A172 (cell line): ENCODE results near the gene ULK1. TPM values are rescaled to one million over a fixed set of nuclear protein-coding genes. Genes with fewer than 3 reads are reported as not detected.
A peak's percentile ranks its signal among the peaks of the same experiment; 100 is the strongest.
"Not testable (repeated sequence)": the region's sequence is repeated elsewhere in the genome, so short reads cannot be mapped to it uniquely, and the experiment has no call there.

Experiments
- DNase-seq: peaks from one replicate; pipeline ENCODE4 v3.0.0-alpha.2; 2015; ENCODE audit warnings: low spot score
- total RNA-seq: library from RNA; depleted of rRNA; stranded (reverse); fragments of >200 nt; shearing (Covaris generic); gene quantifications from 2 replicates; pipeline ENCODE4 v1.2.3, GENCODE V29; 2014

ULK1 gene
- total RNA-seq, 1 experiment from 2014 or later = 8.0 TPM

DNA sequence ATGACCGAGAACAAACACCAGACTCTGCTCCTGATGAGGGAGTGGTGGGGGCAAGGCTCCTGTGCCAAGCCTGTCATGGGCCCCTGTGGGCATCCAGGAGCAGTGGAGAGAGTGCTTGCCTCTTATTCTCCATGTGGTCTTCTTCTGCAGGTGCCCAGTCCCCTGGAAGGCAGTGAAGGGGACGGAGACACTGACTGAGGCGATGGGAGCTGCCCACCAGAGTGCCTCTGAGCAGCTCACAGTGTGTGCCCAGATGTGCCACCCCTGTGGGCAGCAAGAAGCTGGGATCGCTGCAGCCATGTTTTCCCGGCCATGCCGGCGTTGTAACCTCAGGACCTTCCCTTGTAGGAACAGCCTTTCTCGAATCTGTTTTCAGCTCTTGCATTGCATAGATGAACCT, 49.0 kb downstream of the ULK1 start:
- DNase-seq = no peak

DNA sequence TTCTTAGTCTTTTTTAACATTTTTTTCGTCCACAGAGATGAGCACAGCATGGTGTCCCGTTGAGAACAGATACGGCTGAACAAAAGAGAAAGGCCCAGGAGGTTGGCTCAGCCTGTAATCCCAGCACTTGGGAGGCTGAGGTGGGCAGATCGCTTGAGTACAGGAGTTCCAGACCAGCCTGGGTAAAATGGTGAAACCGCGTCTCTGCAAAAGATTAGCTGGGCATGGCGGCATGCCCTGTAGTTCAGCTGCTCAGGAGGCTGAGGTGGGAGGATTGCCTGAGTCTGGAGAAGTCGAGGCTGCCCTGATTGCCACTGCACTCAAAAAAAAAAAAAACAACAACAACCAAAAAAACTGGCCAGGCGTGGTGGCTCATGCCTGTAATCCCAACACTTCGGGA, 49.5 kb downstream of the ULK1 start:
- no peak for DNase-seq

DNA sequence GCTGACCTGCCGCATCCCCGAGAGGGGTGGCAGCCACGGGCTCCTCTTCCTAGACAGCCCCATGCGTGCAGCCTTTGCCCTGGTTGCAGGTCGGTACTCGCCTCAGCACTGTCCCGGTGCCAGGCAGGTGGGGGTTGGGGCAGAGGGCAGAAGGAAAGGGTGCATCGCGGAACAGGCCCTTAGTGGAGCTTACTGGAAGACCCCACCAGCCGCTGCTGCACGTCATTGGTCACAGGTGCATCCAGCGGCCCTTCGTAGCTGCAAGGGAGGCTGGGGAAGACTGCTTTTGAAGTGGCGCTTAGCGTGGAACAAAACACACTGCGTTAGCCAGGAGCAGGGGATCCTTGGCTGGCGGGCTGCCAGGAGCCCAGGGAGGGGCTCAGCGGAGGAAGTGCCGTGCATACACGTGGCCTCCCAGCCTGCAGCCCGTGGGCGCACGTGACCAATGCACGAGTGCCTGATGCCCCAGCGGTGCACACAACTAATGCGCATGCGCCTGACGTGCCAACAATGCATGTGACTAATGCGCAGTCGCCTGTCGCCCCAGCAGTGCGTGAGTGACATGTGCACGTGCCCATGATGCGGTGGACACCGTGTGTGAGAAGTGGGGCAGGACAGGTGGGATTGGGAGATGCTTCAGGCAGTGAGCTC, 50.3 kb downstream of the ULK1 start:
- no peak for DNase-seq

GRCh38 chr12:131946757-131947156, 52.3 kb downstream of the ULK1 start:
- DNase-seq = no peak

- no peak for DNase-seq
These were observed 53.1 kb downstream of the ULK1 start for GRCh38 chr12:131947482-131948027.

GRCh38 chr12:131948166-131948712, 53.8 kb downstream of the ULK1 start:
- DNase-seq = no peak

DNA sequence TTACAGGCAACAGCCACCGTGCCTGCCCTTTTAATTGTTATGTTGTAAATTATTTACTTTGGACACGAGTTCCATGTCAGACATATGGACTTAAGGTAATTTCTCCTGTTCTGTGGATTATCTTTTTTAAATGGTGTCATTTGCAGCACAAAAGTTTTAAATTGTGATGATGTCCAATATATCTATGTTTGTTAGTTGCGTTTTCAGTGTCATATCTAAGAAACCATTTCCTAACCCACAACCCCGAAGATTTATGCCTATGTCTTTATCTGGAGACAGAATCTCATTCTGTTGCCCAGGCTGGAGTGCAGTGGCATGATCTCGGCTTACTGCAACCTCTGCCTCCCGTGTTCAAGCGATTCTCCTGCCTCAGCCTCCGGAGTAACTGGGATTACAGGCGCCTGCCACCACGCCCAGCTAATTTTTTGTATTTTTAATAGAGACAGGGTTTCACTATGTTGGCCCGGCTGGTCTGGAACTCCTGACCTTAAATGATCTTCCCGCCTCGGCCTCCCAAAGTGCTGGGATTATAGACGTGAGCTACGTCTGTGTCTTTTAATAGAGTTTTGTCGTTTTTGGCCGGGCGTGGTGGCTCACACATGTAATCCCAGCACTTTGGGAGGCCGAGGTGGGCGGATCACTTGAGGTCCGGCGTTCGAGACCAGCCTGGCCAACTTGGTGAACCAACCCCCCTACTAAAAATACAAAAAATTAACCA, 54.5 kb downstream of the ULK1 start:
- not testable (repeated sequence) for DNase-seq

- peak; percentile 79 for DNase-seq
These were observed 55.2 kb downstream of the ULK1 start, which contains the start of gene EP400 for GRCh38 chr12:131949431-131950181. TSS of gene EP400 (plus strand) at chr12:131949942. CDS start at chr12:131960620, 10,678 bp downstream.

GRCh38 chr12:131950182-131950913, 55.9 kb downstream of the ULK1 start:
- no peak for DNase-seq

- DNase-seq = not testable (repeated sequence)
These were observed 59.4 kb downstream of the ULK1 start for GRCh38 chr12:131953810-131954209.

GRCh38 chr12:131954460-131954859, 60.0 kb downstream of the ULK1 start:
- DNase-seq = not testable (repeated sequence)

- no peak for DNase-seq
These were observed 64.7 kb downstream of the ULK1 start for GRCh38 chr12:131959116-131959515.

GRCh38 chr12:131959641-131960589, 65.5 kb downstream of the ULK1 start:
- no peak for DNase-seq

- not testable (repeated sequence) for DNase-seq
These were observed 66.3 kb downstream of the ULK1 start for GRCh38 chr12:131960590-131961325.

- not testable (repeated sequence) for DNase-seq
These were observed 66.9 kb downstream of the ULK1 start for GRCh38 chr12:131961328-131961727.

GRCh38 chr12:131962069-131962468, 67.6 kb downstream of the ULK1 start:
- no peak for DNase-seq

DNA sequence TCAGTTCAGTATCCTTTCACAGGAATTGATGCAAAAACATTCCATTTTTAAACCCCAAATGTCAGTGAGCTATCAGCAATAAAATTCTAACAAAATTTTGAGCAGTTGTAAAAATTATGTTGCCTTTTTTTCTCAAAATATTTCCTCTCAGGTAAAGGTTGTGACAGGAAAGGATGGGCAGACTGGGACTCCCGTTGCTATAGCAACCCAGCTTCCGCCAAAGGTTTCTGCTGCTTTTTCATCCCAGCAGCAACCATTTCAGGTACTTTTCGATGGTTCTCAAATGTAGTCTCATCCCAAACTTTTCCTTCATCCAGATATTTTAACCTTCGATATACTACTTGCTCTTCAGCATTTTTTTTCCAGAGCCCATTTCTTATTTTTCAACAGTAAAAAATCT, 69.0 kb downstream of the ULK1 start:
- no peak for DNase-seq

DNA sequence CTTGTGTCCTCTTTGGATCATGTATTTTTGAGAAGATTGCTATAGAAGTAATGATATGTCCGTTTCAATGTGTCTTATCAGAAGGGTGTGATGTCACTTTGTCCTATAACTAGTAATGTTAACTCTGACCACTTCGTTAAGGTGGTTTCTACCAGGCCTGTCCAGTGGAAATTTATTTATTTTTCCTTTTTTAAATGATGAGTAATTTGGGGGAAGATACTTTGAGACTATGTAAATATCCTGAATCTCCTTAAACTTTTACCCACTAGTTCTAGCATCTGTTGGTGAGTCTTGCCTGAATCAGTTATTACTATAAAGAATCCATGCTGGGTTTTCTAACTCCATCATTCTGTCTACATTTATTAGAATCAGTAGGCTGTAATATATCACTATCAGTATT, 70.7 kb downstream of the ULK1 start:
- DNase-seq = peak; percentile 21

DNA sequence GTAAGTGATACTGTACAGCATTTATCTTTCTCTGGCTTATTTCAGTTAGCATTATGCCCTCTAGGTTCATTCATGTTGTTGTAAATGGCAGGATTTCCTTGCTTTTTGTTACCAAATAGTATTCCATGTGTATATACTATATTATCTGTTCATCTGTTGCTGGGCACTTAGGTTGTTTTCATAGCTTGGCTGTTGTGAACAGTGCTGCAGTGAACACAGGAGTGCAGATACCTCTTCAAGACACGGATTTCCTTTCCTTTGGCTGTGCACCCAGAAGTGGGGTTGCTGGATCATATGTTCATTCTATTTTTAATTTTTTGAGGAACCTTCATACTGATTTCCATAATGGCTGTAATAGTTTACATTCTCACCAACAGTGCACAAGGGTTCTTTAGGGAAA, 76.8 kb downstream of the ULK1 start:
- no peak for DNase-seq
